Lower lobe of right lung (tissue), 2 donors: ENCODE measurements around the gene SLC22A7. TPM values are rescaled to one million over a fixed set of nuclear protein-coding genes. Genes with fewer than 3 reads are reported as not detected.

Experiments
- ATAC-seq, 2 donors: fragments of 200-7000 bp; cut with Tn5 transposase; one replicate each; pipeline ENCODE4 v1.9.1; 2020 to 2022; ENCODE audit warnings: mild to moderate bottlenecking in 2 of 2, moderate library complexity in 2 of 2
- DNase-seq: peaks from one replicate; pipeline ENCODE4 v3.0.0-alpha.2; 2020
- H3K27ac ChIP-seq: fragments of 200-600 bp; one replicate; pipeline ENCODE4 v1.8.0; 2022
- H3K27me3 ChIP-seq: fragments of 200-600 bp; one replicate; pipeline ENCODE4 v1.8.0; 2022; ENCODE audit warnings: low read depth
- H3K36me3 ChIP-seq: fragments of 200-600 bp; one replicate; pipeline ENCODE4 v1.8.0; 2022; ENCODE audit warnings: mild to moderate bottlenecking
- H3K4me1 ChIP-seq: fragments of 200-600 bp; one replicate; pipeline ENCODE4 v1.8.0; 2022
- H3K4me3 ChIP-seq: fragments of 200-600 bp; one replicate; pipeline ENCODE4 v1.8.0; 2022; ENCODE audit warnings: mild to moderate bottlenecking
- H3K9me3 ChIP-seq: fragments of 200-600 bp; one replicate; pipeline ENCODE4 v1.8.0; 2022
- CTCF ChIP-seq: fragments of 200-600 bp; IDR thresholded peaks from one replicate; pipeline ENCODE4 v1.8.0; 2022; ENCODE audit warnings: antibody characterized with exemption, mild to moderate bottlenecking
- intact Hi-C: fragments of 100-400 bp; cut with DNase I; formaldehyde crosslinking; loops from one replicate; pipeline ENCODE4 v1.11.0; 2022
- total RNA-seq: library from RNA; stranded (reverse); fragmentation: NEBNext Ultra II Directional; extraction: Animal tissue kit (Norgen Biotek cat#: 25700); gene quantifications from one replicate; pipeline ENCODE4 v1.2.1, GENCODE V29; 2021
- donor health status: DM: no; HTN: yes; CAD: no; lungs with severe emphysema.

The SLC22A7 gene
- total RNA-seq, 1 donor from 2014 or later = not detected

DNA sequence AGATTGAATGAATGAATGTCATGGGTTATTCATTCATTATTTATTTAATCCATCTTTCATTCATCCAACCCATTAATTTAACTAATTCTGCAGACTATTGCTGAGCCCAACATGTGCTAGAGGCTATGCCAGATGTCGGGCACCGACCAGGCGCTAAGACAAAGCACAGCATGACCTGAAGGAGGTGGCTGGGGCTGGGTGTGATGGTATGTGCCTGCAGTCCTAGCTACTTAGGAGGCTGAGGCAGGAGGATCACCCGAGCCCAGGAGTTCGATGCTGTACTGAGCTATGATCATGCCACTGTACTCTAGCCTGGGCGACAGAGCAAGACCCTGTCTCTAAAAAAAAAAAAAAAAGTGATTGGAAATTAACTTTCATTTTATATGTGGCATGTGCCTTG lies 5.7 kb upstream of the SLC22A7 start:
- DNase-seq = no peak
- ATAC-seq = no peak
- Histone ChIP-seq H3K4me3 (no peak overlapping the region), H3K36me3 (no peaks in the 10 kb centered on the region), H3K4me1 (no peaks in the 10 kb centered on the region), H3K9me3 (no peaks in the 10 kb centered on the region), H3K27ac (no peak overlapping the region), H3K27me3 (peaks cover under 1% of the 10 kb centered on the region)
- no peak for TF ChIP-seq CTCF
- intact Hi-C loops = no loop called here

GRCh38 chr6:43292763-43293318 lies 5.2 kb upstream of the SLC22A7 start:
- no peak for TF ChIP-seq CTCF
- intact Hi-C loops = no loop called here
- DNase-seq (no peak), ATAC-seq (no peak)
- no peak overlapping the region for H3K27ac ChIP-seq
- no peak overlapping the region for H3K4me3 ChIP-seq
- no peaks in the 10 kb centered on the region for H3K9me3 ChIP-seq
- peaks cover 6% of the 10 kb centered on the region for H3K27me3 ChIP-seq
- no peaks in the 10 kb centered on the region for H3K36me3 ChIP-seq
- H3K4me1 ChIP-seq = no peaks in the 10 kb centered on the region

DNA sequence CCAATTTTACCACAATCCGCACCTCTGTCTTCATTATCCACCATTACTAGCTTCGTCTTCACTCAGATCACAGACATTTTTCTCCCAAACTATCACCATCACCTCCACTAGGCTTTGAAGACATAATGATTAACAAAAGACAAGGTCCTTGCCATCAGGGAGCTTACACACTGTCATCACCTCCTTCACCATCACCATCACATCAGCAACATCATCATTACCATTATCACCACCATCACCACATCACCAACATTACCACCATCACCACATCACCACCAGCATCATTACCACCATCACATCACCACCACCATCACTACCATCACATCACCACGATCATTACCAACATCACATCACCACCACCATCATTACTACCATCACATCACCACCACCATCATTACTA lies 4.4 kb upstream of the SLC22A7 start:
- H3K36me3 ChIP-seq = no peaks in the 10 kb centered on the region
- no peak for DNase-seq
- no peak for ATAC-seq
- no peak for TF ChIP-seq CTCF
- peaks cover 14% of the 10 kb centered on the region for H3K27me3 ChIP-seq
- no peak overlapping the region for H3K27ac ChIP-seq
- H3K9me3 ChIP-seq = no peaks in the 10 kb centered on the region
- H3K4me1 ChIP-seq = no peaks in the 10 kb centered on the region
- H3K4me3 ChIP-seq = no peak overlapping the region
- intact Hi-C loops = no loop called here

DNA sequence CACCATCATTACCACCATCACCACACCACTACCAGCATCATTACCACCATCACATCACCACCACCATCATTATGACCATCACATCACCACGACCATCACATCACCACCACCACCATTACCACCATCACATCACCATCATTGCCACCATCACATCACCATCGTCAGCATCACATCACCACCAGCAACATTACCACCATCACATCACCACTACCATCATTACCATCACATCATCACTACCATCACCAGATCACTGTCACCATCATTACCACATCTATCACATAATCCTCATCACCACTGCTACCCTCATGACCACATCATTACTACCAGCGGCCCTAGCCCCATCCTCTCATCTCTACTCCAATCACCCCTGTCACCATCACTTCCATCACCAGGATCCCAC lies 3.5 kb upstream of the SLC22A7 start:
- Histone ChIP-seq H3K4me3 (no peak overlapping the region), H3K4me1 (no peaks in the 10 kb centered on the region), H3K9me3 (no peaks in the 10 kb centered on the region), H3K36me3 (no peaks in the 10 kb centered on the region), H3K27me3 (peaks cover 16% of the 10 kb centered on the region), H3K27ac (no peak overlapping the region)
- no peak for DNase-seq
- intact Hi-C loops = no loop called here
- no peak for ATAC-seq
- no peak for TF ChIP-seq CTCF

DNA sequence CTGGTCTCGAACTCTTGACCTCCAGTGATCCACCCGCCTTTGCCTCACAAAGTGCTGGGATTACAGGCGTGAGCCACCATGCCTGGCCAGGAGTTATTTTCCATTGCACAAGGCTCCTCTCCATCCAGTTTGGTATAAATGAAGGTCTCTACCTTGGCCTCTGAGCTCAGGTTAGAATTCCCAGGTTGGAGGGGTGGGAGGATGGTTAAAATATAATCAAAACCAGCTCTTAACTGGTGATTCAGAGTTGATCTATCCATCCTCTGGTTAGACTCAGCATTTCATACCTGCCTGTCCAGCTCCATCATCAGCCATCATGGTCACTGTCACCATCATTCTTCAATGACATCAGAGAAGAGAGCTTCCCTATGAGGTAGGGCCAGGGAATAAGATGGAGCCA lies 2.6 kb upstream of the SLC22A7 start:
- no peaks in the 10 kb centered on the region for H3K4me1 ChIP-seq
- no peak overlapping the region for H3K27ac ChIP-seq
- no peak for DNase-seq
- no peak overlapping the region for H3K4me3 ChIP-seq
- no peaks in the 10 kb centered on the region for H3K9me3 ChIP-seq
- H3K27me3 ChIP-seq = peaks cover 16% of the 10 kb centered on the region
- ATAC-seq = no peak
- no peak for TF ChIP-seq CTCF
- H3K36me3 ChIP-seq = no peaks in the 10 kb centered on the region
- intact Hi-C loops = no loop called here
